H9 (cell line): ENCODE results near the gene CSF1. TPM values are rescaled to one million over a fixed set of nuclear protein-coding genes. Genes with fewer than 3 reads are reported as not detected.

Source experiments
- DNase-seq: peaks from one replicate; pipeline ENCODE4 v3.0.0-alpha.2; 2017
- H2AFZ ChIP-seq: one replicate; pipeline ENCODE4 v1.6.1; 2013; ENCODE audit warnings: mild to moderate bottlenecking, low read length, control low read depth, moderate library complexity
- H2AK5ac ChIP-seq: 2 replicates; pipeline ENCODE4 v1.6.1; 2013; ENCODE audit warnings: low read length, control low read depth, mixed read lengths; ENCODE audit not compliant: insufficient read length
- H2BK120ac ChIP-seq: one replicate; pipeline ENCODE4 v1.6.1; 2013; ENCODE audit warnings: low read depth, mild to moderate bottlenecking, low read length, control low read depth, inconsistent platforms; ENCODE audit not compliant: poor library complexity, severe bottlenecking
- H2BK12ac ChIP-seq: 2 replicates; pipeline ENCODE4 v1.6.1; 2013; ENCODE audit warnings: low read length, control low read depth, mixed read lengths, low read depth; ENCODE audit not compliant: insufficient read length
- H2BK15ac ChIP-seq: 2 replicates; pipeline ENCODE4 v1.6.1; 2013; ENCODE audit warnings: low read depth, low read length, control low read depth
- H2BK20ac ChIP-seq: one replicate; pipeline ENCODE4 v1.6.1; 2013; ENCODE audit warnings: low read depth, mild to moderate bottlenecking, low read length, control low read depth, inconsistent platforms; ENCODE audit not compliant: poor library complexity, severe bottlenecking
- H2BK5ac ChIP-seq: 2 replicates; pipeline ENCODE4 v1.6.1; 2013; ENCODE audit warnings: low read length, control low read depth, mixed read lengths; ENCODE audit not compliant: insufficient read length
- H3K14ac ChIP-seq: 2 replicates; pipeline ENCODE4 v1.6.1; 2013; ENCODE audit warnings: low read length, control low read depth; ENCODE audit not compliant: insufficient read depth
- H3K18ac ChIP-seq: 2 replicates; pipeline ENCODE4 v1.6.1; 2013; ENCODE audit warnings: low read depth, mild to moderate bottlenecking, mixed read lengths, low read length, control low read depth; ENCODE audit not compliant: insufficient read length
- H3K23ac ChIP-seq: 2 replicates; pipeline ENCODE4 v1.6.1; 2013; ENCODE audit warnings: low read length, control low read depth, mixed read lengths, low read depth; ENCODE audit not compliant: insufficient read length
- H3K23me2 ChIP-seq: 2 replicates; pipeline ENCODE4 v1.6.1; 2013; ENCODE audit warnings: low read depth, mild to moderate bottlenecking, mixed read lengths, low read length, control low read depth; ENCODE audit not compliant: insufficient read length, poor library complexity, severe bottlenecking
- H3K27ac ChIP-seq: 2 replicates; pipeline ENCODE4 v1.5.1; 2013; ENCODE audit warnings: low read length, control low read depth, mixed read lengths, low read depth; ENCODE audit not compliant: insufficient read length
- H3K27me3 ChIP-seq: 2 replicates; pipeline ENCODE4 v1.6.1; 2013; ENCODE audit warnings: low read length, control low read depth, inconsistent platforms; ENCODE audit not compliant: insufficient read depth
- H3K4ac ChIP-seq: 2 replicates; pipeline ENCODE4 v1.6.1; 2013; ENCODE audit warnings: low read depth, mild to moderate bottlenecking, control low read depth, inconsistent platforms, low read length, moderate library complexity
- H3K4me1 ChIP-seq: 2 replicates; pipeline ENCODE4 v1.6.1; 2013; ENCODE audit warnings: low read length, control low read depth, inconsistent platforms; ENCODE audit not compliant: insufficient read depth
- H3K4me2 ChIP-seq: 2 replicates; pipeline ENCODE4 v1.6.1; 2013; ENCODE audit warnings: low read length, control low read depth, mixed read lengths; ENCODE audit not compliant: insufficient read length, insufficient read depth
- H3K56ac ChIP-seq: 2 replicates; pipeline ENCODE4 v1.6.1; 2013; ENCODE audit warnings: low read depth, mild to moderate bottlenecking, mixed read lengths, low read length, control low read depth; ENCODE audit not compliant: insufficient read length
- H3K79me1 ChIP-seq: 2 replicates; pipeline ENCODE4 v1.6.1; 2013; ENCODE audit warnings: low read depth, mild to moderate bottlenecking, moderate library complexity, low read length, control low read depth, inconsistent platforms; ENCODE audit not compliant: insufficient read depth, poor library complexity, severe bottlenecking
- H3K79me2 ChIP-seq: 2 replicates; pipeline ENCODE4 v1.6.1; 2013; ENCODE audit warnings: low read length, control low read depth, inconsistent platforms; ENCODE audit not compliant: insufficient read depth
- H3K9ac ChIP-seq: 2 replicates; pipeline ENCODE4 v1.6.1; 2013; ENCODE audit warnings: low read length, control low read depth, mixed read lengths; ENCODE audit not compliant: insufficient read length; ENCODE audit errors: extremely low read depth
- H3K9me3 ChIP-seq: one replicate; pipeline ENCODE4 v1.6.1; 2013; ENCODE audit warnings: low read depth, low read length, inconsistent platforms; ENCODE audit not compliant: control insufficient read depth
- H3T11ph ChIP-seq: one replicate; pipeline ENCODE4 v1.6.1; 2013; ENCODE audit warnings: mild to moderate bottlenecking, low read length, control low read depth, inconsistent platforms
- H4K20me1 ChIP-seq: one replicate; pipeline ENCODE4 v1.6.1; 2013; ENCODE audit not compliant: control insufficient read depth, insufficient read length, insufficient read depth
- H4K5ac ChIP-seq: 2 replicates; pipeline ENCODE4 v1.6.1; 2013; ENCODE audit warnings: low read depth, mild to moderate bottlenecking, mixed read lengths, low read length, control low read depth; ENCODE audit not compliant: insufficient read length
- H4K8ac ChIP-seq: replicated peaks from 2 replicates; pipeline ENCODE4 v1.6.1; 2013; ENCODE audit warnings: low read length, control low read depth, mixed read lengths, low read depth; ENCODE audit not compliant: insufficient read length
- H4K91ac ChIP-seq: 2 replicates; pipeline ENCODE4 v1.6.1; 2013; ENCODE audit warnings: low read depth, mild to moderate bottlenecking, moderate library complexity, mixed read lengths, low read length, control low read depth; ENCODE audit not compliant: insufficient read length
- H3K27ac Mint-ChIP-seq, 3 experiments: 2 replicates in 2 of 3; 3 replicates in 1 of 3; pipeline ENCODE4 v1.8.0; 2020 to 2021; ENCODE audit warnings: mixed read lengths in 3 of 3, mild to moderate bottlenecking in 1 of 3, moderate library complexity in 1 of 3
- H3K27me3 Mint-ChIP-seq: 2 replicates; pipeline ENCODE4 v1.8.0; 2021; ENCODE audit warnings: low read depth, mild to moderate bottlenecking, moderate library complexity, mixed read lengths
- H3K36me3 Mint-ChIP-seq, 3 experiments: 2 replicates in 2 of 3; 3 replicates in 1 of 3; pipeline ENCODE4 v1.8.0; 2020 to 2021; ENCODE audit warnings: low read depth in 3 of 3, mixed read lengths in 3 of 3; ENCODE audit not compliant: insufficient read depth in 1 of 3
- H3K4me1 Mint-ChIP-seq, 2 experiments: 2 replicates each; pipeline ENCODE4 v1.8.0; 2020; ENCODE audit warnings: mixed read lengths in 2 of 2
- H3K4me3 Mint-ChIP-seq, 2 experiments: 2 replicates in 1 of 2; 3 replicates in 1 of 2; pipeline ENCODE4 v1.8.0; 2020 to 2021; ENCODE audit warnings: mild to moderate bottlenecking in 2 of 2, mixed read lengths in 2 of 2, moderate library complexity in 1 of 2
- H3K9me3 Mint-ChIP-seq, 2 experiments: 2 replicates in 1 of 2; 3 replicates in 1 of 2; pipeline ENCODE4 v1.8.0; 2020; ENCODE audit warnings: mild to moderate bottlenecking in 2 of 2, mixed read lengths in 2 of 2, moderate library complexity in 1 of 2
- WGBS: extraction: QIAGEN DNeasy Blood & Tissue Kit; methylation state at CpG from one replicate; pipeline ENCODE4 v1.1.7; 2013; ENCODE audit warnings: missing lambda C conversion rate, low lambda C conversion rate, mixed read lengths; ENCODE audit not compliant: insufficient read length; ENCODE audit errors: extremely low coverage; 5-methylcytosine and 5-hydroxymethylcytosine counted together
- total RNA-seq: library from RNA; stranded (reverse); gene quantifications from 2 replicates; pipeline ENCODE4 v1.2.1, GENCODE V29; 2021
- TF ChIP-seq, protein P1 (sequence below): fragments of 200-600 bp; sonication (generic); conservative IDR thresholded peaks from 3 replicates; pipeline ENCODE4 v1.8.0; 2021; ENCODE audit warnings: antibody characterized with exemption, mild to moderate bottlenecking

Gene CSF1
- total RNA-seq, 1 experiment from 2014 or later, result 2.3 TPM

DNA sequence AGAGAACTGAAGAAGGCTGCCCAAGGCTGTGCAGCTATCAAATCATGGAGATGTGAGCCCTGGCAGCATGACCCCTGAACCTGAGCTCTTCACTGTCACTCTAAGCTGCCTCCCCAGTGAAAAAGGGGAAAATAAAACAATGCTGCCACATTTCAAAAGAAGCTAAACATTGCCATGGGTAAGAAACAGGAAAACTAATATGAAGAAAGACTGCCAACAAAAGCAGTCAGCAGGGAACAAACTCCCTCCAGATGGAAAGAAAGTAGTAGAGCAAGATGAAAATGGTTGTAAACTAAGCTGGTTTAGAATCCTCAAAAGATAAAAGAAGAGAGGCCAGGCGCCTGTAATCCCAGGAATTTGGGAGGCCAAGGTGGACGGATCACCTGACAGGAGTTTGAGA lies 36.2 kb upstream of the CSF1 start:
- H2BK15ac ChIP-seq, result no peak overlapping the region
- H3K27me3 Mint-ChIP-seq, result no peaks in the 10 kb centered on the region
- H3K9me3 Mint-ChIP-seq, result no peaks in the 10 kb centered on the region
- no peaks in the 10 kb centered on the region for H3K23me2 ChIP-seq
- no peaks in the 10 kb centered on the region for H3K9me3 ChIP-seq
- no peak overlapping the region for H2BK120ac ChIP-seq
- H3K27me3 ChIP-seq, result no peaks in the 10 kb centered on the region
- H2AFZ ChIP-seq, result no peak overlapping the region
- H4K5ac ChIP-seq, result no peak overlapping the region
- no peak overlapping the region for H2BK12ac ChIP-seq
- no CpG with 5 or more reads among the region's 2 CpGs for WGBS
- no peak overlapping the region for H3T11ph ChIP-seq
- H2AK5ac ChIP-seq, result no peak overlapping the region
- no peak overlapping the region for H3K18ac ChIP-seq
- no peak overlapping the region for H3K56ac ChIP-seq
- H3K27ac ChIP-seq, result no peak overlapping the region
- H3K4ac ChIP-seq, result no peak overlapping the region
- peaks cover 64 to 65% of the 10 kb centered on the region in 2 experiments for H3K4me1 Mint-ChIP-seq
- no peak overlapping the region for H2BK20ac ChIP-seq
- no peak overlapping the region for H2BK5ac ChIP-seq
- no peak overlapping the region for H3K9ac ChIP-seq
- H3K4me1 ChIP-seq, result peaks cover 12% of the 10 kb centered on the region; the same call in 1 of the 2 replicates
- H3K4me3 Mint-ChIP-seq, result no peak overlapping the region
- no peak overlapping the region for H4K91ac ChIP-seq
- H3K4me2 ChIP-seq, result no peak overlapping the region
- H3K14ac ChIP-seq, result no peak overlapping the region
- H4K8ac ChIP-seq, result no peak overlapping the region
- no peak overlapping the region for H3K23ac ChIP-seq
- no peak for DNase-seq
- H3K79me1 ChIP-seq, result no peaks in the 10 kb centered on the region
- TF ChIP-seq, protein P1, sequence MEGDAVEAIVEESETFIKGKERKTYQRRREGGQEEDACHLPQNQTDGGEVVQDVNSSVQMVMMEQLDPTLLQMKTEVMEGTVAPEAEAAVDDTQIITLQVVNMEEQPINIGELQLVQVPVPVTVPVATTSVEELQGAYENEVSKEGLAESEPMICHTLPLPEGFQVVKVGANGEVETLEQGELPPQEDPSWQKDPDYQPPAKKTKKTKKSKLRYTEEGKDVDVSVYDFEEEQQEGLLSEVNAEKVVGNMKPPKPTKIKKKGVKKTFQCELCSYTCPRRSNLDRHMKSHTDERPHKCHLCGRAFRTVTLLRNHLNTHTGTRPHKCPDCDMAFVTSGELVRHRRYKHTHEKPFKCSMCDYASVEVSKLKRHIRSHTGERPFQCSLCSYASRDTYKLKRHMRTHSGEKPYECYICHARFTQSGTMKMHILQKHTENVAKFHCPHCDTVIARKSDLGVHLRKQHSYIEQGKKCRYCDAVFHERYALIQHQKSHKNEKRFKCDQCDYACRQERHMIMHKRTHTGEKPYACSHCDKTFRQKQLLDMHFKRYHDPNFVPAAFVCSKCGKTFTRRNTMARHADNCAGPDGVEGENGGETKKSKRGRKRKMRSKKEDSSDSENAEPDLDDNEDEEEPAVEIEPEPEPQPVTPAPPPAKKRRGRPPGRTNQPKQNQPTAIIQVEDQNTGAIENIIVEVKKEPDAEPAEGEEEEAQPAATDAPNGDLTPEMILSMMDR, result no peak
- no peaks in the 10 kb centered on the region for H4K20me1 ChIP-seq
- no peaks in the 10 kb centered on the region; a peak in 1 of 7 replicates for H3K36me3 Mint-ChIP-seq
- no peaks in the 10 kb centered on the region for H3K79me2 ChIP-seq
- H3K27ac Mint-ChIP-seq, result peak overlapping the region in 2 of 3 experiments; percentile 12 to 34; a peak in 3 of 7 replicates
